Lower leg skin (tissue), 4 donors: ENCODE data around the gene POP4. TPM values are rescaled to one million over a fixed set of nuclear protein-coding genes. Genes with fewer than 3 reads are reported as not detected.
A peak's percentile ranks its signal among the peaks of the same experiment; 100 is the strongest.

Experiments
- DNase-seq, 2 donors: peaks; one replicate each; pipeline ENCODE4 v3.0.0-alpha.2; 2019; ENCODE audit warnings: low spot score in 2 of 2
- H3K4me3 ChIP-seq: fragments of 200-600 bp; sonication (generic); 2 replicates; pipeline ENCODE4 v1.5.1; 2017; ENCODE audit warnings: mild to moderate bottlenecking, low read depth; ENCODE audit not compliant: poor library complexity, severe bottlenecking
- POLR2A ChIP-seq, 2 donors: fragments of 450-650 bp; IDR thresholded peaks; one replicate each; pipeline ENCODE4 v1.6.1; 2016 to 2017; ENCODE audit warnings: antibody characterized with exemption in 2 of 2, mild to moderate bottlenecking in 1 of 2, moderate library complexity in 1 of 2
- WGBS, 2 donors: methylation state at CpG; one replicate each; pipeline ENCODE4 v1.1.5; 2018; 5-methylcytosine and 5-hydroxymethylcytosine counted together
- intact Hi-C: fragments of 100-400 bp; cut with DNase I; formaldehyde crosslinking; loops from one replicate; pipeline ENCODE4 v1.15.0; 2023; ENCODE audit warnings: low total_unique reads
- total RNA-seq, 4 donors: library from RNA; depleted of rRNA; stranded (reverse); fragments of >200 nt; gene quantifications; one replicate each; pipeline ENCODE4 v1.1.0, GENCODE V29; 2016
- TF ChIP-seq, protein P1 (sequence below), 3 donors: fragments of 450-650 bp; IDR thresholded peaks; one replicate each; pipeline ENCODE4 v1.5.1; 2016; ENCODE audit warnings: antibody characterized with exemption in 3 of 3, mild to moderate bottlenecking in 3 of 3, moderate library complexity in 2 of 3

Gene POP4
- total RNA-seq, 4 donors from 2014 or later: 33.6 to 53.4 (median 46.4) TPM

DNA sequence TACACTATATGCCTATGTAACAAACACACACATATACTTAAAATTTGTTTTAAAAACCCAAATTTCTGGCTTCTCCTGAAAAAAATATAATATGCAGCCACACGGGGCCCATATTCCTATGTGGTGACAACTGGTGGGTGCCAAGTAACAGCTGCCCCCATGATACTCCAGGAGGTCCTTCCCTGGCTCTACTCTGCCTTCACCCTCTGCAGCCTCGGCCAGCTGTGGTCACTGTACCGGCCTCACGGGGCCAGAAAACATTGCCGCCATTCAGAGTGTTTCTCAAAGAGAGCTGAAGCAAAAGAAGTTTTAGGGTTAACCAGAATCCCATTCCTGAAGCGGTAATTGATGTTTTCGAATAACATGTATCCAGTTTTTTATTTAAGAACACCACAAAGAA, 32.6 kb upstream of the POP4 start:
- 61 to 70% methylated on average over 7 of the region's 7 CpGs for WGBS, 2 donors

DNA sequence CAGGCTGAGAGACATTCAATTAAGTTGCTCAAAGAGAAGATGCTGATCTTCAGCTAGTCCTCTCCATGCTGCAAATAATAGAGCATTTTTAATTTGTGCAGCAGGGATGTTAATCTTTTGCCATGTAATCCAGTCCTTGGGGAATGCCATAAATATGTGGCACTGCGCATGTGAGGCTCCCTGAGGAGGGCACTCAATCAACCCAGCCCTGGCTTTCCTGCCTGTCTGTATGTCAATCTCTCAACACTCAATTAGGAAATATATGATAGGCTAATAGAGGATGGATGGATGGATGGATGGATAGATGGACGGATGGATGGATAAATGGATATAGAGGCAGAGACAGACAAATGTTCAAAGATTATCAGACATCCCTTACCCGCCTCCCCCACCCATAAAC, 31.6 kb upstream of the POP4 start:
- no peak overlapping the region for H3K4me3 ChIP-seq
- no peak for TF ChIP-seq POLR2A (IDR thresholded peaks at IDR 0.05)
- TF ChIP-seq, protein P1, sequence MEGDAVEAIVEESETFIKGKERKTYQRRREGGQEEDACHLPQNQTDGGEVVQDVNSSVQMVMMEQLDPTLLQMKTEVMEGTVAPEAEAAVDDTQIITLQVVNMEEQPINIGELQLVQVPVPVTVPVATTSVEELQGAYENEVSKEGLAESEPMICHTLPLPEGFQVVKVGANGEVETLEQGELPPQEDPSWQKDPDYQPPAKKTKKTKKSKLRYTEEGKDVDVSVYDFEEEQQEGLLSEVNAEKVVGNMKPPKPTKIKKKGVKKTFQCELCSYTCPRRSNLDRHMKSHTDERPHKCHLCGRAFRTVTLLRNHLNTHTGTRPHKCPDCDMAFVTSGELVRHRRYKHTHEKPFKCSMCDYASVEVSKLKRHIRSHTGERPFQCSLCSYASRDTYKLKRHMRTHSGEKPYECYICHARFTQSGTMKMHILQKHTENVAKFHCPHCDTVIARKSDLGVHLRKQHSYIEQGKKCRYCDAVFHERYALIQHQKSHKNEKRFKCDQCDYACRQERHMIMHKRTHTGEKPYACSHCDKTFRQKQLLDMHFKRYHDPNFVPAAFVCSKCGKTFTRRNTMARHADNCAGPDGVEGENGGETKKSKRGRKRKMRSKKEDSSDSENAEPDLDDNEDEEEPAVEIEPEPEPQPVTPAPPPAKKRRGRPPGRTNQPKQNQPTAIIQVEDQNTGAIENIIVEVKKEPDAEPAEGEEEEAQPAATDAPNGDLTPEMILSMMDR (IDR thresholded peaks at IDR 0.05): no peak
- DNase-seq: peak in 1 of 2 donors; percentile 13
- intact Hi-C loops: no loop called here
- 58 to 67% methylated on average over 3 of the region's 3 CpGs for WGBS, 2 donors

More for the DNA sequence above, 32.6 kb upstream of the POP4 start:
- H3K4me3 ChIP-seq: no peak overlapping the region
- peak in 1 of 2 donors; percentile 12 for DNase-seq
- no peak for TF ChIP-seq POLR2A (IDR thresholded peaks at IDR 0.05)
- TF ChIP-seq, protein P1 (IDR thresholded peaks at IDR 0.05): no peak
- intact Hi-C loops: no loop called here

DNA sequence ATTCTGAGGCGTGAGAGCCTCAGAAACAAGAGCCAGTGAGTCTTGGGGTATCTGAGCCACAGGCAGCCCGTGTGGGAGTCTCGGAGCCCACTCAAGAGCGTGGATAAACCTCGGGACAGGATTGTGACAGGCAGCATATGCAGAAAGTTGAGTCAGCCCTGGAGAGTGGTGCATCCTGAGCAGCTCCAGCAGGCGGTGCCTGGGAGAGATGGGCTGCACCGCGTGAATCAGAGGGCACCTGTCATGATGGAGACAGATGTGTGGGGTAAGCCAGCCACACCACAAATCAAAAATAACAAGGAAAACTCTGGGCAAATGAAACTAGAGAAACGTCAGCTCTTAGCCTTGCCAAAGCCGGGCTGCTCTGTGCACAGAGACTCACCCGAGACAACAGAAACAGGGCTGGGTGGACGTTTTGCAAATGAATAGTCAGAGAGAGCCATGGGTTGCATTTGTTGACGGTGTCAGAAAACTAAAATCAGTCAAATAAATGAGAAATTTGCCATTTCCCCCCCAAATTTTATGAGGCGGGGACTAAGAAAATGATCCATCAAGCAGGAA, 30.0 kb upstream of the POP4 start:
- H3K4me3 ChIP-seq: no peak overlapping the region
- 30 to 39% methylated on average over 14 of the region's 14 CpGs for WGBS, 2 donors
- peak in 1 of 2 donors; percentile 54 for DNase-seq
- no peak for TF ChIP-seq POLR2A (IDR thresholded peaks at IDR 0.05)
- TF ChIP-seq, protein P1 (IDR thresholded peaks at IDR 0.05): no peak
- intact Hi-C loops: no loop called here

DNA sequence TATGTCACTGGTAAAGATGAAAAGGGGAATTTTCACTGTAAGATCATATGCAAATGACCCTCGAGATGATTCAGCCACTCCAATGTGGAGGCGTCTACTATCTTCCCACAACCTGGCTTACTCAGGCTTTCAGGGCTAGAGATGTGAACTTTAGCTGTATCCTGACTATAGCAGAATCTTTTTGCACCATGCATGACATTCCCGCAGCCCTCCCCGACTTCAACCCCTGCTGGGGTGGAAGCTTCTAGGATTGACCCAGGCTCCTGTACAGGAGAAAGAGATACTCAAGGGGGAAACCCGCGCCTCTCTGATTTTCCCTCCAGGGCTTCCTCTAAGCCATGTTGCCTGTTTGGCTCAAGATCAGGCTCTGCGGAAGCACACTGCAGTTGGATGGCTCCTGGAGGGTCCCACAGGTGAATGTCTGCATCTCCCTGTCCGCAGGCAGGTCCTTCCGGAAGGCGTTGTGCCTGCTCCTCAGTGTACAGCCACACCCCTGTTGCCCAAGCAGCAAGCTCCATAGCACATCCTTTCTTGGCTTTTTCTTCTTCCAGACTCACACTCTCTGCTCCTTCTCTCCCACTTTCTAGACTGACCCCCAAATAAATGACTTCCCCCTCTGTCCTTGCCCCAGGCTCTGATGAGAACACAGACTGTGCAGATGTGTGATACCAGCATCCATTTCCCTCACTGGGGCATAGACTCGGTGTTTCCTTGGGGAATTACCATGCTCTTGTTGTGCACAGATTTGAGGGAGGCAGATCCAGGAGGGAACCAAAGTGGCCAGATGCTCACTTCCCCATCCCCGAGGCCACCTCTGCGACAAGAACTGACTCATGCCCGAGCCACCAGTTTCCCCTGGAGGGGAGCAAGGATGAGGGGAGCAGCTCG, 29.1 kb upstream of the POP4 start:
- intact Hi-C loops: no loop called here
- peak in 1 of 2 donors; percentile 59 for DNase-seq

DNA sequence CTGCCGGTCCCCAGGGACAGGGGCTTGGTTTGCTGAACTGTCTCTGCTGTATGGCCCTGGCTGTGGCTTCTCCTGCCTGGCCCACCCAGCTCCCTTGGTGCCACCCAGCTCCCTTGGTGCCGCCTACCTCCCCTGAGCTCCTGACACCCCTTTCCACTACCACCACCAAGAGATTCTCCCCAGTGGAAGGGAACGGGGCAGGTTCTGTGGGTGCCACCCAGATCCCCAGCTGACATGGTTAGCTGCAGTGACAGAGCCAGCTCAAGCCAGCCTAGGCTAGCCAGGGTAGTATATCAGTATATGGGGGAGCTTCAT, 28.5 kb upstream of the POP4 start:
- H3K4me3 ChIP-seq: no peak overlapping the region
- 61 to 68% methylated on average over 3 of the region's 3 CpGs for WGBS, 2 donors
- intact Hi-C loops: no loop called here
- DNase-seq: peak in 1 of 2 donors; percentile 66
- TF ChIP-seq POLR2A (IDR thresholded peaks at IDR 0.05): no peak
- TF ChIP-seq, protein P1 (IDR thresholded peaks at IDR 0.05): no peak

More for the DNA sequence above, 29.1 kb upstream of the POP4 start:
- H3K4me3 ChIP-seq: no peak overlapping the region
- TF ChIP-seq, protein P1 (IDR thresholded peaks at IDR 0.05): no peak
- TF ChIP-seq POLR2A (IDR thresholded peaks at IDR 0.05): no peak
- WGBS, 2 donors: 45 to 51% methylated on average over 15 of the region's 15 CpGs
